ENCODE data around the gene RFX5.

- TF ChIP-seq TAF1 (IDR thresholded peaks at IDR 0.05; ENCODE audit: borderline replicate concordance, insufficient read depth, low read length) (no peak), POLR2AphosphoS5 (IDR thresholded peaks at IDR 0.05; ENCODE audit: low read depth, low read length) (0 out of 2 replicates have a peak, but pooled peaks have one; percentile 17), REST (IDR thresholded peaks at IDR 0.05; ENCODE audit: insufficient read depth in 1 of 2, low read depth in 2 of 2, low read length in 2 of 2) (no peak)
Observed at GRCh38 chr1:151342021-151342420, 5.0 kb downstream of the RFX5 start.

All from PFSK-1 (cell line).